Stimulated activated CD4-positive, alpha-beta T cell treated with anti-CD3 and anti-CD28 coated beads, Interleukin-12 subunit alpha, Interleukin-12 subunit beta, amount 100 ng/mL, for 4 hours (primary cell): ENCODE data around the gene ASTN2.
"Not testable (repeated sequence)": the region's sequence is repeated elsewhere in the genome, so short reads cannot be mapped to it uniquely, and the experiment has no call there.

ENCODE experiments used
- DNase-seq: peaks from one replicate; pipeline ENCODE4 v3.0.0-alpha.2; 2020

Gene ASTN2

GRCh38 chr9:117098331-117098730 is 316.5 kb downstream of the ASTN2 start:
- no peak for DNase-seq

DNA sequence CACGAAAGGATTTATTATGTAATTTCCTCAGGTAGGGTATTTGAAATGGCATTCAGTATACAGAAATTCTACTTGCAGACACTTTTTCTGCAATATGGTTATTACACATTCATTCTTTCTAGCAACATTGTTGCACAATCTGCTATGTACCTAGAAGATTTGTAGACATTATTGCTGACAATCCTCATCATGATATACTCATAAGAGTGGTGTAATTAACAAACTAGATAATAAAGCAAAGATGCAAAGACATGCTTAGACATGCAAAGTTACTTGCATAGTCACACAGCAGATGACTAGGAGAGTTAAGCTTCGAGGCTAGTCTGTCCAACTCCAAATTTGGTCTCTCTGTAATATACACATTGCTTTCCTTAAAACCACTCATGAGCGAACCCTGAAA is 317.1 kb downstream of the ASTN2 start:
- DNase-seq: no peak

GRCh38 chr9:117096138-117096537 is 318.7 kb downstream of the ASTN2 start:
- no peak for DNase-seq

DNA sequence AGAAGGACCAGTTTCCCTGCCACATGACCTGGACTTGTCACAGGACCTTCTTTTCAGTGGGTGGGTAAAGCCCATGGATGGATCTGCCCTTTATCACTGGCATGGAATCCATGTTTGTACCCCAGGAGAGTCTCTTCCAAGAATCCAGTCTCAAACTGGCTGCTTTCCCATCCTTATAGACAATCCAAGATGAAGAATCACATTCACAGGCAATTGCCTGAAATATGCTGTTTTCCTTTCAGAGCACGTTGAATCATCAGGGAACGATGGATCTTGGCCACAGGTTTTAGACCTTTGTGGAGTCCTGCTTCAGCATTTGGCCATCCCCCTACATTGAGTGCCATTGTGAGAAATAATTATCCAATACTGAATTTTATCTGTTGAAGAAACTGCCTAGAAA is 319.8 kb downstream of the ASTN2 start:
- no peak for DNase-seq

- DNase-seq: no peak
Measured at GRCh38 chr9:117093891-117094844, 320.7 kb downstream of the ASTN2 start.

- no peak for DNase-seq
Measured at GRCh38 chr9:117092582-117092981, 322.3 kb downstream of the ASTN2 start.

DNA sequence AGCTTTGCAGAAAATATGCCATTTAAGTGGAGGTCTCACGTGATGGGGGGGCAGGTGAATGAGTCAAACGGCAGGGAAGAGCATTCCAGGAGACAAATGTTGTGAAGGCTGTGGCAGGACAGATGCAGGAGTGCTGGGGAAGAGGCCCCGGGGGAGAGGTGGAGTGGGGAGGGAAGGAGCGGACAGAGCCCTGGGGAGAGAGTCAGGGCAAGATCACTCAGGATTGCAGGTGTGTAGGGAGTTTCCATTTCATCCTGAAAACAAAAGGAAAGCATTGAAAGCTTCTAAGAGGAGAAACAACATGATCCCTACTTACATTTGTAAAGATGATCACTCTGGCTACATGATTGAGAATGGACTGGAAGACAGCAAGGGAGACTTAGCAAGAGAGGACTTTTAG is 323.3 kb downstream of the ASTN2 start:
- DNase-seq: no peak

DNA sequence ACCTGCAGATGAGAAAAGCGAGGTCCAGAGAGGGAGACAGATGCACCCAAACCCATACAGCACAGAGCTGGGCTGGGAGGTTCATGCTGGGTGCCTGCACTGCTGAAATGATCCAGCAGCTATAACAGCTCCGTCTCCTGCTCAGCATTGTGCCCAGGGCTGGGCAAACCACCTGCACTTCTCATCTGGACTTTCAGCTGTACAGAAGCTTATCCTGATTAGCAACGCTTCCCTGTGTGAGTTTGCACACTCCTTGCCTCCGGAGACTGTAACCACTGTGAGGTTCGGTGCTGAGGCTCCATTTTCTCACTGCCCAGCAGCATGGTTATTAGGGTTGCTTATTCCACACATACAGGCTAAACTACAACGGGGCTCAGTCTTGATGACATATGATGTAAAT is 326.1 kb downstream of the ASTN2 start:
- DNase-seq: no peak

DNA sequence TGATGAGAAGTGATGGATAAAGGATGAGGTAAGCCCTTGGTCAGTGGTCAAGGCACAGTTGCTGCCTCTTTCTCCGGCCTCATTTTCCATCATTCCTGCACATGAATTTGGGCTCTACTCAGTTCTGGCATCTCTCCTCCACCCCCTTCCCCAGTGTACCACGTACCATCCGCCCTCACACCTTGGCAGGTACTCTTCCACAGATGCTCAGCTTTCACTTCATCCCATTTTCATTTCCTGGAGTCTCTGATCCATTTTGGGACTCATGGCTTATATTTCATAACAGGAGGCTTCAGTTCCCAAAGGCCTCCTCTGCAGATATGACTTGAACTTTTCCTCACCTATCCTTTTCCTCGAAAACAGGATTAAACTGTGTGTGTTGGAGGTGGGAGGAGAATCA is 326.7 kb downstream of the ASTN2 start:
- DNase-seq: no peak

DNA sequence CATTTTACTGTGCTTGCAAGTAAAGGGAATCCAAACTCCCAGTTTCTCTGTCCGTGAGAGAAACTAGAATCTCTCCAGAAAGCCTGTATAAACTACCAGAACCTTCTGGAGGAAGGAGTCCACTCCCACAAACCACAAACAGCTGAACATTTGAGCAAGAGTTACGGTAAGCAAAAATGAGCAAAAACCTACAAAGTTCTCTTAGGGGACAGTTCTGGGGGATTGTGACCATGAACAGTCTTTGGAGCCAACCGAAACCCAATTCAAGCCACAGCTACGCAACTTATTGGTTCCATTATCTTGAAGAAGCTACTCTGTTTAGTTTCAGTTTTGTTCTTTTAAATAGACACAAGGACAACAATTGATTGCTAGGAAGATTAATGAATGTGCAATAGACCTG is 330.6 kb downstream of the ASTN2 start:
- no peak for DNase-seq

DNA sequence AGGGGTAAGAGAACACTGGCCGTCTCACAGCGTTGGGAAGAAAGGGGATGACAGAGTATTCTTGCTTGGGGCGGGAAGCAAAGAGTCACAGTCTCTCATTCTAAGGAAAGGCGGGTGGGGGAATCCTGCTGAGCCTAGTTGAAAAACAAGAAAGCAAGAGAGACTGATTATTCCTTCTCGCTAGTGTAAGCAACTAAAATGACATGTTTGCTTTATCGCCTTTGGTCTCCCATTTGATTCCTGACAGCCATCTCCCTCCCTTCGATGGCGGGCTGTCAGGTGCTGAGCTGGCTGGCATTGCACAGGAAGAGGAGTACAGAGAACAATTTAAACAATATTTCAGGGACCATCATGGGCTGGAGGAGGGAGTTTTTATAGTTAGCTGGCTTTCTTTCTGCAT is 331.3 kb downstream of the ASTN2 start:
- no peak for DNase-seq

- no peak for DNase-seq
Measured at GRCh38 chr9:117081641-117082317, 333.1 kb downstream of the ASTN2 start.

GRCh38 chr9:117080765-117081390 is 334.0 kb downstream of the ASTN2 start:
- DNase-seq: no peak

DNA sequence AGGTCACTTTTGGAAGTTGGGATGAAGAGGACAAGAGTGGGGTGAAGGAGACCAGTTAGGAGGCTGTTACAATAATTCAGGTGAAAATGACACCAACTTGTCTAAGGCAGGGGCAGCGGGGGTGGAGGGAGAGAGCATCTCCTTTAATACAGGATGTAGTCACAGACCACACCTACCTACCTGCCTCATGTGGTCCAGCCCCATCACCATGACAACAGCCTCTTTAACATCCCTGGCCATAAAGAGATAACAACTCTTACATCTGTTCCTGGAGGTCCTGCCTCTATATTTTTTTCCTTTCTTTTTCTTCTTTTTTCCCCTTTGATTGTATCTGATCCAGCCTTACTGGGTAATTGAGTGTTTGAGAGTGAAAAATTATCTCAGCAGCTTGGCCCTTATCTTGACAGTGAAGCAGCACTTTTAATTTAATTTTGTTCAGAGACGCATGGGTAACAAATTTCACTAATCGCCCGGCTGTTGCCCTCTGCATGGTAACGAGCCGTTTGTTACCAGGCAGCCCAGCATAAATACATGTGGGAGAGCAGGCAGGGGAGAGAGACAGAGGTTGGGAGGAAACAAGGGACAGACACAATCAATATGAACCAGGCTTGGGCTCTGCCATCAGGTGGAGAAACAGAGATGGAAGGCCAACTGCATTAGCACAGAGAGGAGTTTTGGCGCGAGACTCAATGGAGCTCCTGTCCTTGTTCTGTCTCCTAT is 338.1 kb downstream of the ASTN2 start:
- DNase-seq: no peak

- DNase-seq: no peak
Measured at GRCh38 chr9:117075636-117076035, 339.2 kb downstream of the ASTN2 start.

GRCh38 chr9:117074784-117075520 is 339.9 kb downstream of the ASTN2 start:
- no peak for DNase-seq

DNA sequence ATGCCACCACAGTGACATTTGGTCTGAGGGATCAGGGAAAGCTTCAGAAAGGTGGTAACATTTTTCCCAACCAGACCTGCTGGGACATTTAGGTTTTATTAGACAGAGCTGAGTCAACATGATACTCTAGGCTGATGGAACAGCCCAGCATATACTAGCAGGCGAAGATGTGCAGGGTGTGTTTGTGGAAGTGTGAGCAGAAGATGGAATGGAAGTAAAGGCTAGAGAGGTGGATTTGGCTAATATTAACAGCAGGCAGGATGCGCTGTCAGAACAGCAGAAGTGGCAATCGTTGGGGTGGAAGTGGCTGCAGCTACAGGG is 340.6 kb downstream of the ASTN2 start:
- no peak for DNase-seq

DNA sequence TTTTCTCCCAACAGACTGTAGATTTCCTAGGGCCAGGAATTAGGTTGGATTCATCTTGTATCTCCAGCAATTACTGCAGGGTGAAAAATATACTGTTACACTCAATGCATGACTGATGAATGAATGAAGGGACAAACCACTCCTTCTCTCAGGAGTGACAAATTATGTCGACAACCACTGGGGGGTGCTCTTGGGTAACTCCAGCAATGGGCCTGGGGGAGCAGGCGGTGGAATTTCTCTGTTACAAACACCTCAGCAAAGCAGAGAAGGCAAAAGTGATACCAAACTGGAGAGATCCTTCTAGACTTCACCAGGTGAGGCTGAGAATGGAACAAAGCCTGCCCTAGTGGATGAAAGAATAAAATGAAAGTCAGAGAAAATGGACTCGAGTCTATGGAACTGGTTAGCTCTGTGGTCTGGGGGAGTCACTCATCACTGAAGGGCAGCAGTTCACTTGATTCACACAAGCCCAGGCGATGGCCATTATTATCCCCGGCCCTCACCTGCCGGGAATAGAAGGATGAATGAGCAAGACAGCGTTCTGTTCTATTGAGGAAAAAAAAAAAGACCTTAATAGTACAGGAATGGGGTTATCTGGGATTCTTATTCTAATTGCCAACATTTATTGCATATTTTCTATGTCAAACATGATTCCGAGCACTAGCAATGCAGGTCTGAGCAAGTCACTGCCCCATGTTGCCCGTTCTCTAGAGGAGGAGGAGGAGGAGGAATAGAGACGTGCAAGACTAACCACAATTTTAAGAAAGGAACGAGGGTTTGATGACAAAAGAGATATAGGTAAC is 341.1 kb downstream of the ASTN2 start:
- no peak for DNase-seq

DNA sequence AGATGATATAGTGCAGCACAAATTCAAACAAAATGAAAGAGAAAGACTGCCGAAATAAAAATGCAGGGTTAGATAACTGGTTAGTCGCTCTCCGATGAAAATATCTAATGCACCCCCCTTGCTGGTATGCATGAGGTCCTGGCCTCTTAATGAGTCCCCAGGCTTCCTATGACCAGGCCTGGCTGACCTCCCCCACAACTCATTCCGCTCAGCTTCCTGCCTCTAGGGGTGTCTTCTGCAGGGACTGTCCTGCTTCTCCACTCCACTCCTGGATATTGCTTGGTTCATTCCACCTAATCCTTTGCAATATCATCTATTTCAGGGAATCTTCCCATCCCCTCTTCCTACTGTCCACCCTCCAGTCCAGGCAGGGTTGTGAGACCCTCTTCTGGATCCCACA is 341.8 kb downstream of the ASTN2 start:
- no peak for DNase-seq

DNA sequence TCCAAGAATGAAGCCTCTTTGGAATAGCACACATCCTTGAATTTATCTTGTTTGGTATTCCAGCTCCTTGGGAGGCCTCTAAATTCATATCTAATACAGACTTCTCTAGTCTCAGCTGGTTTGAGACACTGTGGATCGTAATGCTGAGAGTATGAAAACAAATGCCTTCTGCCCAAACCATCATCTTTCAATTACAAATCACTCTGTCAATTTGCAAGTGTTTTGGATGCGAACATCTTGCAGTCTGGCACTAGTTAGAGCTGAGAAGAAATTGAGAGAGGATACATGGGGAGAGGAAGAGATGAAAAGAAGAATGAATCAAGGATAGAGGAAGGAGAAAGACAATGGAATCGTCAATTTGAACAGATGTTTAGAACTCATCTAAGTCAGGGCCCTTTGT is 342.6 kb downstream of the ASTN2 start:
- no peak for DNase-seq

DNA sequence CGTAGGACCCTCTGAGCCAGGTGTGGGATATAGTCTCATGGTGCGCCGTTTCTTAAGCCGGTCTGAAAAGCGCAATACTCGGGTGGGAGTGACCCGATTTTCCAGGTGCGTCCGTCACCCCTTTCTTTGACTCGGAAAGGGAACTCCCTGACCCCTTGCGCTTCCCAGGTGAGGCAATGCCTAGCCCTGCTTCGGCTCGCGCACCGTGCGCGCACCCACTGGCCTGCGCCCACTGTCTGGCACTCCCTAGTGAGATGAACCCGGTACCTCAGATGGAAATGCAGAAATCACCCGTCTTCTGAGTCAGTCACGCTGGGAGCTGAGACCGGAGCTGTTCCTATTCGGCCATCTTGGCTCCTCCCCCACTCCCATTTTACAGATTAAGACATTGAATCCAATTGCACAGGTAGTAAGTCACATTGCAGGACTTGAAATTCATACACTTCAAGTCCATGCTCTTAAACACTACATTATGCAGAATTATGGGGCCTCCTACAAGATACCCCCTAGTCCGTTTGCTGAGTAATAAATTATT is 343.1 kb downstream of the ASTN2 start:
- DNase-seq: not testable (repeated sequence)
